ENCODE results near the gene SERPINE2. TPM values are rescaled to one million over a fixed set of nuclear protein-coding genes. Genes with fewer than 3 reads are reported as not detected.

Gene SERPINE2
- 68.3 and 69.1 TPM in 2 replicates for total RNA-seq
- long read RNA-seq, full-length matches to known transcripts, result 336 of 378 reads
- long read RNA-seq, partial matches to known transcripts, result 29 of 378 reads
- long read RNA-seq, other reads (novel, unspliced or antisense), result 13 of 378 reads

GRCh38 chr2:224039080-224039769, at the start of gene SERPINE2:
TSS of gene SERPINE2 (minus strand) at chr2:224039286. CDS start at chr2:224001900, 37,386 bp downstream.
- peak; percentile 67 for TF ChIP-seq CTCF (IDR thresholded peaks at IDR 0.05)
- Mint-ChIP-seq H3K36me3 (ENCODE audit: unreplicated experiment) (no peaks in the 10 kb centered on the region), H3K4me3 (ENCODE audit: unreplicated experiment) (peak within 1 kb of the TSS; percentile 91), H3K27ac (ENCODE audit: unreplicated experiment) (no peak within 1 kb of the TSS), H3K9me3 (ENCODE audit: unreplicated experiment) (no peaks in the 10 kb centered on the region), H3K27me3 (ENCODE audit: unreplicated experiment) (peaks cover 11% of the 10 kb centered on the region), H3K4me1 (ENCODE audit: unreplicated experiment) (peaks cover 26% of the 10 kb centered on the region)
- peak; percentile 85 for DNase-seq (ENCODE audit: extremely low spot score, unreplicated experiment)

GRCh38 chr2:224086226-224086914, 47.3 kb upstream of the SERPINE2 start:
- no peaks in the 10 kb centered on the region for H3K27me3 Mint-ChIP-seq (ENCODE audit: unreplicated experiment)
- H3K9me3 Mint-ChIP-seq (ENCODE audit: unreplicated experiment), result no peaks in the 10 kb centered on the region
- H3K27ac Mint-ChIP-seq (ENCODE audit: unreplicated experiment), result no peak overlapping the region
- no peak for DNase-seq (ENCODE audit: extremely low spot score, unreplicated experiment)
- peaks cover 16% of the 10 kb centered on the region for H3K4me1 Mint-ChIP-seq (ENCODE audit: unreplicated experiment)
- H3K36me3 Mint-ChIP-seq (ENCODE audit: unreplicated experiment), result peaks cover 2% of the 10 kb centered on the region
- no peak overlapping the region for H3K4me3 Mint-ChIP-seq (ENCODE audit: unreplicated experiment)
- no peak for TF ChIP-seq CTCF (IDR thresholded peaks at IDR 0.05)

GRCh38 chr2:224085811-224086210, 46.7 kb upstream of the SERPINE2 start:
- peaks cover 16% of the 10 kb centered on the region for H3K4me1 Mint-ChIP-seq (ENCODE audit: unreplicated experiment)
- no peak for DNase-seq (ENCODE audit: extremely low spot score, unreplicated experiment)
- no peak for TF ChIP-seq CTCF (IDR thresholded peaks at IDR 0.05)
- no peaks in the 10 kb centered on the region for H3K27me3 Mint-ChIP-seq (ENCODE audit: unreplicated experiment)
- H3K36me3 Mint-ChIP-seq (ENCODE audit: unreplicated experiment), result peaks cover 2% of the 10 kb centered on the region
- no peak overlapping the region for H3K4me3 Mint-ChIP-seq (ENCODE audit: unreplicated experiment)
- H3K27ac Mint-ChIP-seq (ENCODE audit: unreplicated experiment), result no peak overlapping the region
- H3K9me3 Mint-ChIP-seq (ENCODE audit: unreplicated experiment), result no peaks in the 10 kb centered on the region

GRCh38 chr2:224085246-224085645, 46.2 kb upstream of the SERPINE2 start:
- no peak for TF ChIP-seq CTCF (IDR thresholded peaks at IDR 0.05)
- Mint-ChIP-seq H3K4me1 (ENCODE audit: unreplicated experiment) (peaks cover 16% of the 10 kb centered on the region), H3K27me3 (ENCODE audit: unreplicated experiment) (no peaks in the 10 kb centered on the region), H3K36me3 (ENCODE audit: unreplicated experiment) (peaks cover 2% of the 10 kb centered on the region), H3K4me3 (ENCODE audit: unreplicated experiment) (no peak overlapping the region), H3K27ac (ENCODE audit: unreplicated experiment) (no peak overlapping the region), H3K9me3 (ENCODE audit: unreplicated experiment) (no peaks in the 10 kb centered on the region)
- DNase-seq (ENCODE audit: extremely low spot score, unreplicated experiment), result no peak

GRCh38 chr2:224084266-224084892, 45.3 kb upstream of the SERPINE2 start:
- H3K27me3 Mint-ChIP-seq (ENCODE audit: unreplicated experiment), result no peaks in the 10 kb centered on the region
- no peaks in the 10 kb centered on the region for H3K9me3 Mint-ChIP-seq (ENCODE audit: unreplicated experiment)
- peak overlapping the region; percentile 56 for H3K27ac Mint-ChIP-seq (ENCODE audit: unreplicated experiment)
- peaks cover 16% of the 10 kb centered on the region for H3K4me1 Mint-ChIP-seq (ENCODE audit: unreplicated experiment)
- no peak for DNase-seq (ENCODE audit: extremely low spot score, unreplicated experiment)
- no peak overlapping the region for H3K4me3 Mint-ChIP-seq (ENCODE audit: unreplicated experiment)
- no peak for TF ChIP-seq CTCF (IDR thresholded peaks at IDR 0.05)
- peaks cover 2% of the 10 kb centered on the region for H3K36me3 Mint-ChIP-seq (ENCODE audit: unreplicated experiment)

All from osteocyte (in vitro differentiated cells).